Activated CD4-positive, alpha-beta T cell treated with anti-CD3 and anti-CD28 coated beads, Interleukin-2, amount 10 ng/mL, durations not matched to agents 24 days and 14 days (primary cell): Measurements from ENCODE around the gene ALDH9A1. TPM values are rescaled to one million over a fixed set of nuclear protein-coding genes. Genes with fewer than 3 reads are reported as not detected.
A peak's percentile ranks its signal among the peaks of the same experiment; 100 is the strongest.

Experiments used
- DNase-seq: peaks from one replicate; pipeline ENCODE4 v3.0.0; 2022
- H3K27ac Mint-ChIP-seq: one replicate; pipeline ENCODE4 v1.8.0; 2022; ENCODE audit warnings: mild to moderate bottlenecking, mixed read lengths
- H3K27me3 Mint-ChIP-seq: one replicate; pipeline ENCODE4 v1.8.0; 2022; ENCODE audit warnings: mixed read lengths
- H3K36me3 Mint-ChIP-seq: one replicate; pipeline ENCODE4 v1.8.0; 2022; ENCODE audit warnings: low read depth, mild to moderate bottlenecking, mixed read lengths
- H3K4me1 Mint-ChIP-seq: one replicate; pipeline ENCODE4 v1.8.0; 2021; ENCODE audit warnings: mixed read lengths
- H3K4me3 Mint-ChIP-seq: one replicate; pipeline ENCODE4 v1.8.0; 2022; ENCODE audit warnings: mild to moderate bottlenecking, moderate library complexity, mixed read lengths
- H3K9me3 Mint-ChIP-seq: one replicate; pipeline ENCODE4 v1.8.0; 2021; ENCODE audit warnings: mixed read lengths
- intact Hi-C: fragments of 100-400 bp; cut with micrococcal nuclease; formaldehyde crosslinking; loops from one replicate; pipeline ENCODE4 v1.15.1; 2023
- total RNA-seq: library from RNA; stranded (reverse); gene quantifications from 2 replicates; pipeline ENCODE4 v1.2.3, GENCODE V29; 2022

ALDH9A1 gene
- total RNA-seq, 1 donor from 2014 or later, result 41.8 TPM

DNA sequence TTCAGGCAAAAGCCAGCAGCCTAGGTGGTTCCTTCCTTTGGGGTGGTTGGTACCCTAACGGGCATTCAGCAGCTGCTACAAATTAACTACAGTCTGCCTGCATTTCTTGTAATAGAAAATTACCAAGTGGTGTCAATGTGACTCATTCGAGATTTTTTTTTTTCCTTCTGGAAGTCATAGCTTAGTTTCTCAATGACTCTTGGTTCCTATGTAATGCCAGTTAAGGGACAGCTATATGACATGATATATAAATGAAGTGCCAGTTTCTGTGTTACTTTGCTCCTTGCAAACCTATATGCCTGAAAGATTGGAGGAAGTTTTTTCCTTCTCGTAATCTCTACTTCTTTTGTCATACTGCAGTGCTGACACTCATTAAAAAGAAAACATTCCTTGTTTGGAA, 64.7 kb downstream of the ALDH9A1 start:
- Mint-ChIP-seq H3K4me3 (no peak overlapping the region), H3K4me1 (peaks cover 17% of the 10 kb centered on the region), H3K27me3 (peaks cover 8% of the 10 kb centered on the region), H3K27ac (no peak overlapping the region), H3K9me3 (no peaks in the 10 kb centered on the region), H3K36me3 (peaks cover 4% of the 10 kb centered on the region)
- no peak for DNase-seq
- intact Hi-C loops, result no loop called here

DNA sequence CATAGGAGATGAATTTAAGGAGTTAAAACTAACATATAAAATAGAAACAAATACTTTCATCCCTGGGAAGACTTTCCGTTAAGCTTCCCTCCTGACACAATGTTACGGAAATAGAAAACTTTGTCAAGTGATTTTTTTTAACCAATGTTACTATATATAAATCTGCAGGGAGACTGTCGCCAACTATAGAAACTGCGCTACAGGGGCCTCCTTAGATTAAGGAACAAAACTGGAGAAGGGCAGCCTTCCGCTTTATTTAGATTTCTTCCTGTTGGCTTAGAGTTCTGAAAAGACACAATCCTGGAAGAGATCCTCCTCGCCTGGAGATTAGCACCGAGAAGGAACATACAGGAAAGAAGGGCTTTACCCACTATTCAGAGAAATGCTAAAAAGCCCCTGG, 65.9 kb downstream of the ALDH9A1 start:
- intact Hi-C loops, result no loop called here
- Mint-ChIP-seq H3K36me3 (peaks cover 4% of the 10 kb centered on the region), H3K27ac (no peak overlapping the region), H3K4me3 (no peak overlapping the region), H3K4me1 (peaks cover 17% of the 10 kb centered on the region), H3K9me3 (no peaks in the 10 kb centered on the region), H3K27me3 (peaks cover 10% of the 10 kb centered on the region)
- DNase-seq, result no peak

- H3K4me1 Mint-ChIP-seq, result peaks cover 17% of the 10 kb centered on the region
- no peak overlapping the region for H3K4me3 Mint-ChIP-seq
- H3K9me3 Mint-ChIP-seq, result no peaks in the 10 kb centered on the region
- no peak overlapping the region for H3K27ac Mint-ChIP-seq
- H3K36me3 Mint-ChIP-seq, result peaks cover 4% of the 10 kb centered on the region
- intact Hi-C loops, result no loop called here
- H3K27me3 Mint-ChIP-seq, result peaks cover 10% of the 10 kb centered on the region
- no peak for DNase-seq
These were observed 66.3 kb downstream of the ALDH9A1 start for GRCh38 chr1:165632152-165632469.

- H3K4me1 Mint-ChIP-seq, result peaks cover 17% of the 10 kb centered on the region
- peak; percentile 79 for DNase-seq
- no peak overlapping the region for H3K27ac Mint-ChIP-seq
- intact Hi-C loops, result loop anchor here (1.0 to 2.0 kb wide), 4 partner anchors 67 to 1589 kb away; partner anchors contain the start of genes ALDH9A1, POU2F1, TMCO1 and UCK2
- peaks cover 10% of the 10 kb centered on the region for H3K27me3 Mint-ChIP-seq
- no peaks in the 10 kb centered on the region for H3K9me3 Mint-ChIP-seq
- H3K36me3 Mint-ChIP-seq, result peaks cover 2% of the 10 kb centered on the region
- no peak overlapping the region for H3K4me3 Mint-ChIP-seq
These were observed 66.8 kb downstream of the ALDH9A1 start for GRCh38 chr1:165631342-165632151.

- intact Hi-C loops, result loop anchor here (1.0 to 2.0 kb wide), 5 partner anchors 29 to 1590 kb away; partner anchors contain the start of genes ALDH9A1, POU2F1, TMCO1 and UCK2
These were observed 67.6 kb downstream of the ALDH9A1 start, which contains the start of gene MGST3 for GRCh38 chr1:165630629-165631341. TSS of gene MGST3 (plus strand) at chr1:165631234. CDS start at chr1:165649848, 18,614 bp downstream.

GRCh38 chr1:165629848-165630628, 68.3 kb downstream of the ALDH9A1 start:
- Mint-ChIP-seq H3K9me3 (no peaks in the 10 kb centered on the region), H3K36me3 (no peaks in the 10 kb centered on the region), H3K27me3 (peaks cover 10% of the 10 kb centered on the region), H3K4me3 (no peak overlapping the region), H3K4me1 (peaks cover 17% of the 10 kb centered on the region), H3K27ac (no peak overlapping the region)
- intact Hi-C loops, result loop anchor here (1.0 to 2.0 kb wide), 4 partner anchors 29 to 1591 kb away; partner anchors contain the start of genes ALDH9A1, POU2F1 and TMCO1
- no peak for DNase-seq

More at GRCh38 chr1:165630629-165631341, 67.6 kb downstream of the ALDH9A1 start, which contains the start of gene MGST3:
- peak; percentile 98 for DNase-seq
- H3K4me1 Mint-ChIP-seq, result peaks cover 17% of the 10 kb centered on the region
- H3K36me3 Mint-ChIP-seq, result peaks cover 2% of the 10 kb centered on the region
- H3K27ac Mint-ChIP-seq, result no peak within 1 kb of the TSS
- no peaks in the 10 kb centered on the region for H3K9me3 Mint-ChIP-seq
- H3K27me3 Mint-ChIP-seq, result peaks cover 10% of the 10 kb centered on the region
- no peak within 1 kb of the TSS for H3K4me3 Mint-ChIP-seq

DNA sequence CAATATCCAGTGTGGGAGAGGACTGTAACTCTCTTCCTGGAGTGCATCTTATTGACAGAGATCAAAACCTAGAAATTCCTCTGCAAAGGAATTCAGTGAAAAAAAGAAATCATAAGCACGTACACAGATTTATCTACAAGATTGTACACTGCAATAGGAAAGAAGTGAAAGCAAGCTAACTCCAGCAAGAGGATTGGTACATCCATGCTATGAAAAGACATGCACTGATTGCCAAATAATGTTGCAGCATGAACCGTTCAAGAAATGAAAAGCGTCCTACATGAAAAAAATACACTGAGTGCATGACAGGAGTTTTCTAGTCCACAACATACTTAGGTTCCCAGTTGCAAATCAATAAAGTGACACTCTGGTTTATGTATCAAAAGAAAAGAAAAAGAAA, 69.2 kb downstream of the ALDH9A1 start:
- no peaks in the 10 kb centered on the region for H3K36me3 Mint-ChIP-seq
- intact Hi-C loops, result no loop called here
- peaks cover 15% of the 10 kb centered on the region for H3K27me3 Mint-ChIP-seq
- no peak overlapping the region for H3K27ac Mint-ChIP-seq
- H3K4me3 Mint-ChIP-seq, result peak overlapping the region; percentile 22
- peaks cover 14% of the 10 kb centered on the region for H3K4me1 Mint-ChIP-seq
- H3K9me3 Mint-ChIP-seq, result no peaks in the 10 kb centered on the region
- DNase-seq, result no peak

DNA sequence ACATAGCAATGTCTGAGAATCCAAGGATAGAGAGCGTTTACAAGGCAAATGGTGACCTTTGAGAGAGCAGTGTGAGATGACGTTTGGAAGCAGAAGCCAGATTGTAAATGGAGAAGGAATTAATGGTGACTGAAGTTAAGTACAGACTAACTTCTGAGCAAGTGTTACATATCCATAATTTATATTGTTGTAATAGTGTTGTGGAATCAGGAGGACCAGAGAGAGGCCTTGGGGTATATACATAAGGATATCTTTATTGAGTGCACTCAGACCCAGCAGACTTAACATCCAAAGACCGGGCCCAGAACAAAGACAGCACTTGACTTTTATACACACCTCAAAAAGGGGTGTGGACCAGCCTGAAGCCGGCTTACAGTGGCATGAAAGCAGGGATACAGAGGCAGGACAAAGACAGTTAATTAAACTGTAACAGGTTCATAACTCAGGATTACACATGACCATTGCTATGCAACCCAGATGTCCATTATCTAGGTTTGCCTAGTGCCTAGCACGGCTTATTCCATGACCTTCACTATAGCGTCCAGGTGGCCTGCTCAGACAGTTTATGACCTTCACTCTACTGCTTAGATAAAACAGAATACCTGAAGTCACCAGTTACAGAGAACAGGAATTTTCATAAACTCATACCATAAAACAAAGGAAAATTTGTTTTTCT, 70.1 kb downstream of the ALDH9A1 start:
- Mint-ChIP-seq H3K36me3 (no peaks in the 10 kb centered on the region), H3K27ac (no peak overlapping the region), H3K27me3 (peaks cover 14% of the 10 kb centered on the region), H3K9me3 (no peaks in the 10 kb centered on the region), H3K4me3 (no peak overlapping the region), H3K4me1 (peaks cover 8% of the 10 kb centered on the region)
- intact Hi-C loops, result no loop called here
- no peak for DNase-seq

DNA sequence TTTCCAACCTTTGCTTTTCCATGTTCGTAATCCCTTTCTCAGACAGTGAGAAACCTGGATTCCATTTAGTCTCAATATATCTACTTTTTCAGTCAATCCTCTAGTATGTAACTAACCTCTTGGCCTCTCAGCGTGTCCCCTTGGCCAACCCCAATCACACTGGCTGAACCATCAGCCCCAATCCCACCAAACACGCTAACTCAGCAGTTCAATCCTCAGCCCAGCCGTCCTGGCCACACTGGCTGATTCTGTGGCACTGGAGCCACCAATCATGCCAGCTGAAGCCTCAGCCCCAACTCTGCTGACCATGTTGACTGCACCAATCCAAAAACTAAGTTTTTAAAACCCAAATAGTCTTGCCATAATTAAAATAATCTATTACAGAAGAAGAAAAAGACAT, 73.9 kb downstream of the ALDH9A1 start:
- H3K4me1 Mint-ChIP-seq, result no peaks in the 10 kb centered on the region
- H3K27ac Mint-ChIP-seq, result no peak overlapping the region
- no peaks in the 10 kb centered on the region for H3K9me3 Mint-ChIP-seq
- H3K27me3 Mint-ChIP-seq, result peaks cover 29% of the 10 kb centered on the region
- no peak for DNase-seq
- no peak overlapping the region for H3K4me3 Mint-ChIP-seq
- intact Hi-C loops, result no loop called here
- H3K36me3 Mint-ChIP-seq, result no peaks in the 10 kb centered on the region

DNA sequence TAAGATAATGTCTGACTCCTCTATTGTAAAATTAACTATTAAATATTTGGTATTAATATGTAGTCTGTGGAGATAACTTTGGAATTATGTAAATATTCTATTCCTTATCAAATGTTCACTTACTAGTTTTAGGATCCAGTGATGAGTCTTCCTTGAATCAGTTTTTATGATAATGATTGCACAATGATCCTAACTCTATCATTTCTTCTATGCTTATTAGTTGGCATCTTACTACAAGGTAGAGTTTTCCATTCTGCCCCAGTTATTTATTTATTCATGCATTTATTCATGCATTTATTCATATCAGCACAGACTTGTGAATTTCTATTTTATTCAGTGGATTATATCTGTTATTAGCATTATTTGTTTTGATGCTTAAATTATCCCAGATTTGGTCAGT, 74.7 kb downstream of the ALDH9A1 start:
- Mint-ChIP-seq H3K36me3 (no peaks in the 10 kb centered on the region), H3K27ac (no peak overlapping the region), H3K27me3 (peaks cover 26% of the 10 kb centered on the region), H3K4me3 (no peak overlapping the region), H3K4me1 (no peaks in the 10 kb centered on the region), H3K9me3 (no peaks in the 10 kb centered on the region)
- intact Hi-C loops, result no loop called here
- DNase-seq, result no peak

DNA sequence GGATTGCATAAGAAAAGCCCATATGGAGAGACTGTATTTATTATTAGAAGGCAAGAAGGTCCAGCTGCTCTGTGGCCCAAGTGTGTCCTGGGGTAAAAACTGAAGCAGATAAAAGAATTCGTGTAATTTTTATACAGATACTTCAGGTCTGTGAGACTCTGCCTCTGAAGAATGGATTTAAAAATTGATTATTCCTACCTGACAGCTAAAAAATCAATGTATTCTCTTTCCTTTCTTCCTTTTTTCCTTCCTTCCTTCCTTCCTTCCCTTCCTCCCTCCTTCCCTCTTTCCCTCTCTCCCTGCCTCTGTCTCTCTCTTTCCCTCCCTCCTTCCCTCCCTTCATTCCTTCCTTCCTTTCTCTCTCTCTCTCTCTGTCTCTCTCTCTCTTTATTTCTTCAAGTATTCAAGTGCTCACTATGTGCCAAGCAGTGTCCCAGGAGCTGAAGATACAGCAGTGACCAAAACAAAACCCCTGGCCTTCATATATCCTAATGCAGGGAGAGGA, 78.7 kb downstream of the ALDH9A1 start:
- Mint-ChIP-seq H3K4me1 (no peaks in the 10 kb centered on the region), H3K27me3 (peaks cover 41% of the 10 kb centered on the region), H3K27ac (no peak overlapping the region), H3K9me3 (no peaks in the 10 kb centered on the region), H3K4me3 (no peak overlapping the region), H3K36me3 (no peaks in the 10 kb centered on the region)
- no peak for DNase-seq
- intact Hi-C loops, result no loop called here

- intact Hi-C loops, result no loop called here
- no peak overlapping the region for H3K4me3 Mint-ChIP-seq
- no peaks in the 10 kb centered on the region for H3K36me3 Mint-ChIP-seq
- H3K9me3 Mint-ChIP-seq, result no peaks in the 10 kb centered on the region
- H3K27ac Mint-ChIP-seq, result no peak overlapping the region
- peaks cover 40% of the 10 kb centered on the region for H3K27me3 Mint-ChIP-seq
- no peak for DNase-seq
- no peaks in the 10 kb centered on the region for H3K4me1 Mint-ChIP-seq
These were observed 81.3 kb downstream of the ALDH9A1 start for GRCh38 chr1:165616987-165617546.
